Smooth muscle cell (in vitro differentiated cells): Measurements from ENCODE around the gene SNAI3. TPM values are rescaled to one million over a fixed set of nuclear protein-coding genes. Genes with fewer than 3 reads are reported as not detected.
"Not testable (repeated sequence)": the region's sequence is repeated elsewhere in the genome, so short reads cannot be mapped to it uniquely, and the experiment has no call there.

Experiments
- DNase-seq: peaks from one replicate; lab custom pipeline; 2025; ENCODE audit not compliant: unreplicated experiment; lab: John Stamatoyannopoulos, UW
- H2AFZ ChIP-seq: fragments of 200-600 bp; sonication (generic); 2 replicates; pipeline ENCODE4 v1.6.0; 2016; ENCODE audit warnings: antibody characterized with exemption, low read depth, mild to moderate bottlenecking
- H3F3A ChIP-seq: fragments of 200-600 bp; sonication (generic); 2 replicates; pipeline ENCODE4 v1.6.0; 2017; ENCODE audit warnings: antibody characterized with exemption, low read depth
- H3K27ac ChIP-seq: fragments of 200-600 bp; sonication (generic); 2 replicates; pipeline ENCODE4 v1.5.1; 2016; ENCODE audit warnings: low read depth, mild to moderate bottlenecking
- H3K27me3 ChIP-seq: fragments of 200-600 bp; sonication (generic); 2 replicates; pipeline ENCODE4 v1.6.1; 2016; ENCODE audit warnings: low read depth, mild to moderate bottlenecking
- H3K36me3 ChIP-seq: fragments of 200-600 bp; sonication (generic); 2 replicates; pipeline ENCODE4 v1.5.1; 2016; ENCODE audit warnings: low read depth
- H3K4me1 ChIP-seq: fragments of 200-600 bp; sonication (generic); 2 replicates; pipeline ENCODE4 v1.5.1; 2016; ENCODE audit warnings: low read depth
- H3K4me2 ChIP-seq: fragments of 200-600 bp; sonication (generic); 2 replicates; pipeline ENCODE4 v1.6.0; 2016; ENCODE audit warnings: mild to moderate bottlenecking
- H3K4me3 ChIP-seq: fragments of 200-600 bp; sonication (generic); 2 replicates; pipeline ENCODE4 v1.5.1; 2016; ENCODE audit warnings: mild to moderate bottlenecking
- H3K79me2 ChIP-seq: fragments of 200-600 bp; sonication (generic); 2 replicates; pipeline ENCODE4 v1.6.0; 2016; ENCODE audit warnings: low read depth, mild to moderate bottlenecking
- H3K9ac ChIP-seq: fragments of 200-600 bp; sonication (generic); 2 replicates; pipeline ENCODE4 v1.6.0; 2016; ENCODE audit warnings: low read depth
- H3K9me3 ChIP-seq: fragments of 200-600 bp; sonication (generic); replicated peaks from 2 replicates; pipeline ENCODE4 v1.5.1; 2016; ENCODE audit warnings: low read depth
- H4K20me1 ChIP-seq: fragments of 200-600 bp; sonication (generic); 2 replicates; pipeline ENCODE4 v1.6.0; 2016; ENCODE audit warnings: low read depth
- WGBS: methylation state at CpG from one replicate; pipeline ENCODE4 v1.1.7; 2016; ENCODE audit warnings: low lambda C conversion rate; 5-methylcytosine and 5-hydroxymethylcytosine counted together
- polyA plus RNA-seq: library from polyadenylated mRNA; unstranded; fragments of >200 nt; fragmentation: Nextera tagmentation; extraction: Ambion mirVana; gene quantifications from 2 replicates; pipeline ENCODE4 v1.2.1, GENCODE V29; 2016
- total RNA-seq: library from RNA; depleted of rRNA; stranded (reverse); fragments of >200 nt; gene quantifications from 2 replicates; pipeline ENCODE4 v1.2.3, GENCODE V29; 2014
- TF ChIP-seq, protein P1 (sequence below): fragments of 200-600 bp; sonication (generic); IDR thresholded peaks from 2 replicates; pipeline ENCODE4 v1.5.1; 2017; ENCODE audit warnings: borderline replicate concordance, mild to moderate bottlenecking, antibody characterized with exemption; ENCODE audit not compliant: insufficient read depth, poor library complexity, severe bottlenecking

SNAI3 gene
- total and polyA plus RNA-seq, 2 experiments from 2014 or later = 0.22 to 1.4 TPM

DNA sequence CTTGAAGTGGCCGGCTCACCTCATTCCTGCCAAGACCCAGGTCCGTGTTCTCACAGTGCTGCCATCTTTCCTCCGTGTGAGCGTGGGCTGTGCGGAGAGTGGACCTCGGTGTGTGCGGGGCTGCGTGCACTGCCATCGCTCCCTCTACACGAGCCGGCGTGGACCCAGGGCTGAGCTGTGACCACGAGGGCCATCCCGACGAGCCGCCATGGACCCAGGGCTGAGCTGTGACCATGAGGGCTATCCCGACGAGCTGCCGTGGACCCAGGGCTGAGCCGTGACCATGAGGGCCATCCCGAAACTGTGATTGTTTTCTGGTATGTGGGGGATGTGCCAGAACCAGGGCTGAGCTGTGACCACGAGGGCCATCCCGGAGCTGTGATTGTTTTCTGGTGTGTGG, 14.5 kb downstream of the SNAI3 start:
- WGBS = 96% methylated on average over 23 of the region's 23 CpGs
- no peaks in the 10 kb centered on the region for H3K9me3 ChIP-seq
- H3K4me3 ChIP-seq = no peak overlapping the region
- no peak for DNase-seq
- no peak overlapping the region for H2AFZ ChIP-seq
- H3K9ac ChIP-seq = no peak overlapping the region
- no peak overlapping the region for H3K27ac ChIP-seq
- H3K79me2 ChIP-seq = no peaks in the 10 kb centered on the region
- H3K4me2 ChIP-seq = no peak overlapping the region
- TF ChIP-seq, protein P1, sequence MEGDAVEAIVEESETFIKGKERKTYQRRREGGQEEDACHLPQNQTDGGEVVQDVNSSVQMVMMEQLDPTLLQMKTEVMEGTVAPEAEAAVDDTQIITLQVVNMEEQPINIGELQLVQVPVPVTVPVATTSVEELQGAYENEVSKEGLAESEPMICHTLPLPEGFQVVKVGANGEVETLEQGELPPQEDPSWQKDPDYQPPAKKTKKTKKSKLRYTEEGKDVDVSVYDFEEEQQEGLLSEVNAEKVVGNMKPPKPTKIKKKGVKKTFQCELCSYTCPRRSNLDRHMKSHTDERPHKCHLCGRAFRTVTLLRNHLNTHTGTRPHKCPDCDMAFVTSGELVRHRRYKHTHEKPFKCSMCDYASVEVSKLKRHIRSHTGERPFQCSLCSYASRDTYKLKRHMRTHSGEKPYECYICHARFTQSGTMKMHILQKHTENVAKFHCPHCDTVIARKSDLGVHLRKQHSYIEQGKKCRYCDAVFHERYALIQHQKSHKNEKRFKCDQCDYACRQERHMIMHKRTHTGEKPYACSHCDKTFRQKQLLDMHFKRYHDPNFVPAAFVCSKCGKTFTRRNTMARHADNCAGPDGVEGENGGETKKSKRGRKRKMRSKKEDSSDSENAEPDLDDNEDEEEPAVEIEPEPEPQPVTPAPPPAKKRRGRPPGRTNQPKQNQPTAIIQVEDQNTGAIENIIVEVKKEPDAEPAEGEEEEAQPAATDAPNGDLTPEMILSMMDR = no peak
- no peaks in the 10 kb centered on the region for H3K4me1 ChIP-seq
- H3F3A ChIP-seq = no peaks in the 10 kb centered on the region
- no peaks in the 10 kb centered on the region for H4K20me1 ChIP-seq
- H3K36me3 ChIP-seq = no peaks in the 10 kb centered on the region
- no peaks in the 10 kb centered on the region for H3K27me3 ChIP-seq

DNA sequence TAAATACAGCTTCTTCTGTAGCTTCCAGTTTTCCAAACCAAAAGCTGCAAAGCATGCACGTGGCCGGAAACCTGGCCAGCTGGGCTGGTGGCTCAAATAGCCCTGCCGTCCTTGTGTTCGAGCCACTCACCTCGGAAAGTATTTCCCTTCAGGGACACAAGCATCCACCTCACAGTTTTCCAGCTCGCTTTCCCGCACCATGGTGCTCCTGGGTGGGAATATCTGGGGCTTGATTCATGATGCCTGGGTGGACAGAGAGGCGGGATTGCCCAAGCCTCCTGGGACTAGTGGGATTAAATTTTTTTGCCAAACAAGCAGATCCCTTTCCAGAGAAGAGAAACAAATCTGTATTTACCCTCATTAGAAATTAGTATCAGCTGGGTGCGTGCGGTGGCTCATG, 16.3 kb downstream of the SNAI3 start:
- Histone ChIP-seq H3K9me3 (no peaks in the 10 kb centered on the region), H3K79me2 (no peaks in the 10 kb centered on the region), H4K20me1 (no peaks in the 10 kb centered on the region), H3K27me3 (no peaks in the 10 kb centered on the region), H3K36me3 (no peaks in the 10 kb centered on the region), H3K27ac (no peak overlapping the region), H3K9ac (no peak overlapping the region), H2AFZ (no peak overlapping the region), H3K4me3 (no peak overlapping the region), H3K4me1 (no peaks in the 10 kb centered on the region), H3K4me2 (no peak overlapping the region), H3F3A (no peaks in the 10 kb centered on the region)
- 85% methylated on average over 10 of the region's 10 CpGs for WGBS
- TF ChIP-seq, protein P1 = no peak
- no peak for DNase-seq

DNA sequence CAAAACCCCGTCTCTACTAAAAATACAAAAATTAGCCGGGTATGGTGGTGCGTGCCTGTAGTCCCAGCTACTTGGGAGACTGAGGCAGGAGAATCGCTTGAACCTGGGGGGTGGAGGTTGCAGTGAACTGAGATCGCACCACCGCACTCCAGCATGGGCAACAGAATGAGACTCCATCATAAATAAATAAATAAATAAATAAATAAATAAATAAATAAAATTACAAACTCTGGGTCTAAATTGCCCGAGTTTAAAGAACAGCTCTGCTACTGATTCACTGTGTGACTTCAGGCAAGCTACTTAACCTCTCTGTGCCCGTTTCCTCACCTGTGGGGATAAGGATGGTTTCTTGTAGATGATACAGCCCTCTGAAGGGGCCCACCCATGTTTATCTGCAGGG, 16.8 kb downstream of the SNAI3 start:
- not testable (repeated sequence) for H2AFZ ChIP-seq, H3F3A ChIP-seq, H3K27me3 ChIP-seq, H4K20me1 ChIP-seq, H3K4me3 ChIP-seq, H3K4me2 ChIP-seq, H3K36me3 ChIP-seq, H3K9me3 ChIP-seq, H3K79me2 ChIP-seq, DNase-seq, H3K27ac ChIP-seq, H3K4me1 ChIP-seq, H3K9ac ChIP-seq
- 99% methylated on average over 8 of the region's 8 CpGs for WGBS

DNA sequence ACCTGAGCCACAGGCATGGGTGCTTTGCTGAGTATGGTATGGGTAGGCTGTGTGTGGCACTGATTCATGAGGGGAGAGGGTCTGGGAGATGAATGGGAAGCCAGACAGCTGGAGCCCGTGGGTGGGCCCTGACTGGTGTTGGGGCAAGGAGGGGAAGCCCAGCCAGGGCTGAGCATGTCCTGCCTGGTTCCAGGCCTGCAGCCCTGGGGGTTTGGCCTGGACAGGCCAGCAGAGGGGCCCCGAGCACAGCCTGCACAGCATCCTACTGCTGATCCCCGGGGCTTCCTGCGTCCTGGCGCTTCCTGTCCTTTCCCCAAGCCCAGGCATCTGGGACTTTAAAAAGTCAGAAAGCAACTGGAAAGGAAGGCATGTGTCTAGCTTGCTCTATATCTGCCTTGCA, 18.8 kb downstream of the SNAI3 start:
- no peak for DNase-seq
- no peaks in the 10 kb centered on the region for H3F3A ChIP-seq
- H3K27me3 ChIP-seq = no peaks in the 10 kb centered on the region
- 37% methylated on average over 4 of the region's 5 CpGs for WGBS
- H3K4me2 ChIP-seq = no peak overlapping the region
- no peak overlapping the region for H3K9ac ChIP-seq
- H3K79me2 ChIP-seq = peaks cover 16% of the 10 kb centered on the region
- no peak overlapping the region for H3K4me3 ChIP-seq
- H3K9me3 ChIP-seq = no peaks in the 10 kb centered on the region
- H3K27ac ChIP-seq = no peak overlapping the region
- H4K20me1 ChIP-seq = peaks cover 1% of the 10 kb centered on the region
- H3K4me1 ChIP-seq = no peaks in the 10 kb centered on the region
- no peak overlapping the region for H2AFZ ChIP-seq
- H3K36me3 ChIP-seq = no peaks in the 10 kb centered on the region
- TF ChIP-seq, protein P1 = no peak
